ENCODE data around the gene TMEM158. TPM values are rescaled to one million over a fixed set of nuclear protein-coding genes. Genes with fewer than 3 reads are reported as not detected.

The TMEM158 gene
- total RNA-seq, 1 donor from 2014 or later = 2.1 TPM

- intact Hi-C loops (cut with DNase I) = no loop called here
- no peaks in the 10 kb centered on the region for H3K36me3 ChIP-seq
- DNase-seq = no peak
- H3K4me1 ChIP-seq = no peaks in the 10 kb centered on the region
- no peaks in the 10 kb centered on the region for H3K27me3 ChIP-seq
- ATAC-seq = no peak
- H3K27ac ChIP-seq = no peak overlapping the region
- H3K4me3 ChIP-seq = no peak overlapping the region
- no peaks in the 10 kb centered on the region for H3K9me3 ChIP-seq
- TF ChIP-seq, protein P1, sequence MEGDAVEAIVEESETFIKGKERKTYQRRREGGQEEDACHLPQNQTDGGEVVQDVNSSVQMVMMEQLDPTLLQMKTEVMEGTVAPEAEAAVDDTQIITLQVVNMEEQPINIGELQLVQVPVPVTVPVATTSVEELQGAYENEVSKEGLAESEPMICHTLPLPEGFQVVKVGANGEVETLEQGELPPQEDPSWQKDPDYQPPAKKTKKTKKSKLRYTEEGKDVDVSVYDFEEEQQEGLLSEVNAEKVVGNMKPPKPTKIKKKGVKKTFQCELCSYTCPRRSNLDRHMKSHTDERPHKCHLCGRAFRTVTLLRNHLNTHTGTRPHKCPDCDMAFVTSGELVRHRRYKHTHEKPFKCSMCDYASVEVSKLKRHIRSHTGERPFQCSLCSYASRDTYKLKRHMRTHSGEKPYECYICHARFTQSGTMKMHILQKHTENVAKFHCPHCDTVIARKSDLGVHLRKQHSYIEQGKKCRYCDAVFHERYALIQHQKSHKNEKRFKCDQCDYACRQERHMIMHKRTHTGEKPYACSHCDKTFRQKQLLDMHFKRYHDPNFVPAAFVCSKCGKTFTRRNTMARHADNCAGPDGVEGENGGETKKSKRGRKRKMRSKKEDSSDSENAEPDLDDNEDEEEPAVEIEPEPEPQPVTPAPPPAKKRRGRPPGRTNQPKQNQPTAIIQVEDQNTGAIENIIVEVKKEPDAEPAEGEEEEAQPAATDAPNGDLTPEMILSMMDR (IDR thresholded peaks at IDR 0.05) = no peak
These were observed 46.1 kb upstream of the TMEM158 start for GRCh38 chr3:45272032-45272810.

DNA sequence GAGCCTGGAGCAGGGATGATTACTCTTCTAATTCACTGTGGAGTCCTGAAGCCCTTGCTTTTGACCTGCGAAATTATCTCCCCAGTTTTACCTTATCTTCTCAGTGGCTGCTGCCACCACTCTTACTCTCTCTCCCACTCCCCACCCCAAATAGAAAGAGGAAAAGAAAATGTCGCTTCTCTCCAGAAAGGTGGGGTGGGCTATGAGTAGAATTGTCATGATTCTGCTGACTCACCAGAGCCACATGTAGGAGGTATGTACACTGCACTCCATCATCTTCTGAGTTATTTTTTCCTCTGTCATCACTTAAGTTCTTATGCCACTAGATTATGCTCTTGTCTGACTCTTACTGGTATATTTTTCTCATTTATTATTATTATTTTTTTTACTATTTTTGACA, 43.9 kb upstream of the TMEM158 start:
- no peaks in the 10 kb centered on the region for H3K4me1 ChIP-seq
- H3K36me3 ChIP-seq = no peaks in the 10 kb centered on the region
- H3K4me3 ChIP-seq = no peak overlapping the region
- no peaks in the 10 kb centered on the region for H3K9me3 ChIP-seq
- DNase-seq = no peak
- H3K27me3 ChIP-seq = no peaks in the 10 kb centered on the region
- ATAC-seq = no peak
- TF ChIP-seq, protein P1 (IDR thresholded peaks at IDR 0.05) = no peak
- intact Hi-C loops (cut with DNase I) = no loop called here
- no peak overlapping the region for H3K27ac ChIP-seq

DNA sequence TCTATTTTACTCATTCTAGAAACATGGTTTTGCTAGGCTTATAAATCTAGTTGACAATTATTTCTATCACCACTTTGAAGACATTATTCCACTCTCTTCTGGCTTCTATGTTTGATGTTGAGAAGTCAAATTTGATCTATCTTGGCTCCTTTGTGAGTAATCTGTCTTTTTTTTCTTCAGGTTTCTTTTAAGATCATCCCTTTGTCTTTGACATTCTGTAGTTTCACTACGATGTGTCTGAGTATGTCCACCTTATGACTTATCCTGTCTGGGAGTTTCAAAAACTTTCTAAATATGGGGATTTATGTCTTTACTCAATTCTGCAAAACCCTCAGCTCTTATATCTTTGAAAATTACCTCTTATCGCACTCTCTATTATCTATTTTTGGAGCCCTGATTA, 41.0 kb upstream of the TMEM158 start:
- no peaks in the 10 kb centered on the region for H3K27me3 ChIP-seq
- H3K9me3 ChIP-seq = no peaks in the 10 kb centered on the region
- no peaks in the 10 kb centered on the region for H3K4me1 ChIP-seq

GRCh38 chr3:45261333-45262110, 35.4 kb upstream of the TMEM158 start:
- intact Hi-C loops (cut with DNase I) = no loop called here
- TF ChIP-seq, protein P1 (IDR thresholded peaks at IDR 0.05) = no peak
- no peak for DNase-seq
- Histone ChIP-seq H3K36me3 (no peaks in the 10 kb centered on the region), H3K27me3 (no peaks in the 10 kb centered on the region), H3K4me3 (no peak overlapping the region), H3K27ac (no peak overlapping the region), H3K9me3 (no peaks in the 10 kb centered on the region), H3K4me1 (no peaks in the 10 kb centered on the region)
- ATAC-seq = no peak

More for the DNA sequence above, 41.0 kb upstream of the TMEM158 start:
- ATAC-seq (no peak), DNase-seq (no peak)
- H3K27ac ChIP-seq = no peak overlapping the region
- intact Hi-C loops (cut with DNase I) = no loop called here
- TF ChIP-seq, protein P1 (IDR thresholded peaks at IDR 0.05) = no peak
- no peak overlapping the region for H3K4me3 ChIP-seq
- H3K36me3 ChIP-seq = no peaks in the 10 kb centered on the region

DNA sequence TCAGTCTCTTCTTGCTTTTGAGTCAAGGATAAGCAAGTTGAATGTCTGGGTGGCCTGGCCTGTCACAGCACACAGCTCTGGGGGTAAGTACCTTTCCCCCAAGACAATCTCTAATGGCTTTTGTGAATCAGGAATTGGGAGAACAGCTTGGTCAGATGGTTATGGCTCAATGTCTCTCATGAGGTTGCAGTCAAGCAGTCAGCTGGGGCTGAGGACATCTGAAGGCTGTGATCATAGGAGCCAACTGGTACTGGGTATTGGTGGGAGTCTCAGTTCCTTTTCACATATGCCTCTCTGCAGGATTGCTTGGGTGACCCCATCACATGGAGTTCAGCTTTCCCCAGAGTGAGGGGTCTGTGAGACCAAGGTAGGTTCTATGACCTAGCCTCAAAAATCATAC, 33.0 kb upstream of the TMEM158 start:
- Histone ChIP-seq H3K9me3 (no peaks in the 10 kb centered on the region), H3K36me3 (no peaks in the 10 kb centered on the region), H3K4me3 (no peak overlapping the region), H3K27me3 (no peaks in the 10 kb centered on the region), H3K27ac (no peak overlapping the region), H3K4me1 (no peaks in the 10 kb centered on the region)
- TF ChIP-seq, protein P1 (IDR thresholded peaks at IDR 0.05) = no peak
- ATAC-seq (peak; percentile 74), DNase-seq (no peak)
- intact Hi-C loops (cut with DNase I) = no loop called here

Measured in upper lobe of right lung (tissue), 1 donor.